Suppressor macrophage treated with lipopolysaccharide for 4 hours (primary cell): ENCODE data around the gene PGM2.
A peak's percentile ranks its signal among the peaks of the same experiment; 100 is the strongest.
"Not testable (repeated sequence)": the region's sequence is repeated elsewhere in the genome, so short reads cannot be mapped to it uniquely, and the experiment has no call there.

Experiments used
- DNase-seq: peaks from one replicate; pipeline ENCODE4 v3.0.0-alpha.2; 2020

Gene PGM2

DNA sequence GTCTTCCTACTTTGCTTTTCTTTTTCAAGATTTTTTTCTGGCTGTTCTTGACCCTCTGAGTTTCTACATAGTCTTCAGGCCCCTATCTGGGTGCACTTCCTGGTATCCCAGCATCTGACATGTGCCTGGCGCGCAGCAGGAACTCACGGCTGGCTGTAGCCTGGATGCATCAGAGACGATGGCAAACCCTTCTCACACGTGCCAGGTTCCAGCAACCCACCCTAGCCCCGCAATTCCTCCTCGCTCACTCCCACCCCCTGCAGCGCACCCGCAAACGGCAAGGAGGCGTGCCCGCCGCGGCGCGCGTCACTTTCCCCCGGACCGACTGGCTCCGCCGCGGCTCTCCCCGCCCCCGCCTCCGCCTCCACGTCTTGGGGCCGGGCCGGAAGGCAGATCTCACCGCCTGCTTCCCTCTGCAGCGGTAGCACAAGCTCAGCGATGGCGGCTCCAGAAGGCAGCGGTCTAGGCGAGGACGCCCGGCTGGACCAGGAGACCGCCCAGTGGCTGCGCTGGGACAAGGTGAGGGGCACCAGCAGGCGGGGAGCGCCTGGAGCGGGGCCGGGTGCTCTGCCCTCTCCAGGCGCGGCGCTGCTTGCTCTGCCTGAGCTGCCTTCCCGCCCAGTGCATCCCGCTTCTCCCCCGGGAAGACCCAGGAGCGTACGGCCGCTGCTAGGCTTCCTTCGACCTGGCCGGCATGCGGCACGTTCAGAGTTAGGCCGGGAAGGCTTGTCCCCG, at the start of gene PGM2:
Gene PGM2 (plus strand): TSS at position 392 of the 735 bp plus-strand sequence. CDS start 47 bp downstream, at position 439.
- peak; percentile 90 for DNase-seq

DNA sequence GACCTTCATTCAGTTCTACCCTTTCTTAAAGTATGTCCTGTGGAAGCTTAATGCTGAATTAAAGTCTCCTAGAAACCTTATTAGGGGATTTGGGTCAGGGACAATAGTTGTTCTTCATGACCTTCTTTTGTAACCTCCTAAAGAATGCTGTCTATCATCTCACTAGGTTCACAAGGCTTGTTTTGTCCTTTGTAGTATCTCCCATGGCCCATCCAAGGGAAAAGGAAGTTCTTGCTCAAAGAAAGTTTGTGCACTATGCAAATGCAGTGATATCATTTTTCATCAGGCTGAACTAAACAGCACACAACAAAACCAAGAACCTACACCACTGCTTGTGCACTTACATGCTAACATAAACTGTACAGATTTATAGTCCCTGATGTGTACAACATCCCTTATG, 46.6 kb upstream of the PGM2 start:
- no peak for DNase-seq

DNA sequence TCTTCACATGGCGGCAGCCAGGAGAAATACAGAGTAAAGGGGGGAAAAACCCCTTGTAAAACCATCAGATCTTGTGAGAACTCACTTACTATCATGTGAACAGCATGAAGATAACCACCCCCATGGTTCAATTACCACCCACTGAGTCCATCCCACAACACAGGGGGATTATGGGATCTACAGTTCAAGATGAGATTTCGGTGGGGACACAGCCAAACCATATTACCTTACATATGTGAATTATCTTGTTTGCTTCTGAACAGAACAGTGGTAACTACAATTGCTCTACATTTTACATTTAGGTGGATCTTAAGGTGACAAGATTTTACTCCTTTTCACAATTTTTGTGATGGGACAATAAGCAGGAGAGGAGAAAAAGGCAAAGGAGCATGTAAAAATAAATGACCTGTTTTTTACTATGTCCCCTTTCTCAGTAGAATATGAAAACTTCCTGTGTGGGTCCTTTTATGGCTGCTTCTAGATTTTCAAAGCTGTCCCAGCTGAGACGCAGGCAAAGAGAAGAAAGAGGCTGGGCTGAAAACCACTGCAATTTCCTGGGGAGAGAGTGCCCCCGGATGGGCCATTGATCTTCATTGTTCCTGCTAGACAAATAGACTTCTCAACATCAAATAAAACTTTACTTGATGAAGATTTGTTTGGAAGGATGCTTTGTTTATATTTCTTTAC, 45.9 kb upstream of the PGM2 start:
- no peak for DNase-seq

DNA sequence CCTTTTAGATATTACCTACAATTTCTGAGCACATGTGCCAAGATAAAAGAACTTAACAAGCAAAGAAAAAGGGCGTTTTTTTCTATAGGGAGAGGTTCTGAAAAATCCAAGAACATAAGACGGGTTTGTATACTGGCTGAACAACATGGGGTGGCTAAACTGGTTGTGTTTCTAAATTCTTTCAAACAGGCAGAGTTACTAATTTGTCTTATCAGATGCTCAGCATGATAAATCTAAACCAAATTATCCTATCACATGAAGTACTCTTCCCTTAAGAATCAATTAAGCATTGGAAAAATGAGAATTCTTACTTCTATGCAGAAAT, 45.4 kb upstream of the PGM2 start:
- no peak for DNase-seq

DNA sequence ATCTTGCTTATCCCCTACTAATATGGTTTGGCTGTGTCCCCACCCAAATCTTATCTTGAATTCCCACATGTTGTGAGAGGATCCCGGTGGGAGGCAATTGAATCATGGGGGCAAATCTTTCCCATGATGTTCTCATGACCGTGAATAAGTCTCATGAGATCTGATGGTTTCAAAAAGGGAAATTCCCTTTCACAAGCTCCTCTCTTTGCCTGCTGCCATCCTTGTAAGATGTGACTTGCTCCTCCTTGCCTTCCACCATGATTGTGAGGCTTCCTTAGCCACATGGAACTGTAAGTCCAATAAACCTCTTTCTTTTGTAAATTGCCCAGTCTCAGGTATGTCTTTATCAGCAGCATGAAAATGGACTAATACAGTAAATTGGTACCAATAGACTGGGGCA, 40.2 kb upstream of the PGM2 start:
- not testable (repeated sequence) for DNase-seq

DNA sequence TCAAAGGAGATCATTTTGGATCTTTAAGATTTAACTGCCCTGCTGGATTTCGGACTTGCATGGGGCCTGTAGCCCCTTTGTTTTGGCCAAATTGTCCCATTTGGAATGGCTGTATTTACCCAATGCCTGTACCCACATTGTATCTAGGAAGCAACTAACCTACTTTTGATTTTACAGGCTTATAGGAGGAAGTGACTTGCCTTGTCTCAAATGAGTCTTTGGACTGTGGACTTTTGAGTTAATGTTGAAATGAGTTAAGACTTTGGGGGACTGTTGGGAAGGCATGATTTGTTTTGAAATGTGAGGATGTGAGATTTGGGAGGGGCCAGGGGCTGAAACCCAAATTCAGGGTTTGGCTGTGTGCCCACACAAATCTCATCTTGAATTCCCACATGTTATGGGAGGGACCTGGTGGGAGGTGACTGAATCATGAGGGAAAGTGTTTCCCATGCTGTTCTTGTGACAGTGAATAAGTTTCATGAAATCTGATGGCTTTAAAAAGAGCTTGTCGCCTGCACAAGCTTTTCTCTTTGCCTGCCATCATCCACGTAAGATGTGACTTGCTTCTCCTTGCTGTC, 38.5 kb upstream of the PGM2 start:
- DNase-seq, result not testable (repeated sequence)

DNA sequence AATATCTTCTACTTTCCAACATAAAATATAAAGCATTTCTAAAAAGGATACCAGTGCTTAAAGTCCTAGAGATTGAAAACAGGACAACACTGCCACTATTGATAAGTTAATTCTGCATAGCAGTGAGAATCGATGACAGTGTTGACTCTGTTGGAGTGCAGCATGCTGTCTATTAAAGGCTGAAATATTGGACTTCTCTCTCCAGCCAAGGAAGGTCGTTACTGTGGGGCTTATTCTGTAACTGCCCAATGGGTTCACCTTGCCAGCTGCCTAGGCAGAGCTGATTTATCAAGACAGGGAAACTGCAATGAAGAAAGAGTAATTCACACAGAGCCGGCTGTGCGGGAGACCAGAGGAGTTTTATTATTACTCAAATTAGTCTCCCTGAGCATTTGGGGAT, 37.7 kb upstream of the PGM2 start:
- no peak for DNase-seq

DNA sequence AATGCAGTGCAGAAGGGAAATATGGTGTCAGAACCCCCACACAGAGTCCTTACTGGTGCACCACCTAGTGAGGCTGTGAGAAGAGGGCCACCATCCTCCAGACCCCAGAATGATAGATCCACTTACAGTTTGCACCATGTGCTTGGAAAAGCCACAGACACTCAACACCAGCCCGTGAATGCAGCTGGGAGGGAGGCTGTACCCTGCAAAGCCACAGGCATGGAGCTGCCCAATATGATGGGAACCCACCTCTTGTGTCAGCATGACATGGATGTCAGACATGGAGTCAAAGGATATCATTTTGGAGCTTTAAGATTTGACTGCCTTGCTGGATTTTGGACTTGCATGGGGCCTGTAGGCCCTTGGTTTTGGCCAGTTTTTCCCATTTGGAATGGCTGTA, 34.2 kb upstream of the PGM2 start:
- DNase-seq, result no peak

DNA sequence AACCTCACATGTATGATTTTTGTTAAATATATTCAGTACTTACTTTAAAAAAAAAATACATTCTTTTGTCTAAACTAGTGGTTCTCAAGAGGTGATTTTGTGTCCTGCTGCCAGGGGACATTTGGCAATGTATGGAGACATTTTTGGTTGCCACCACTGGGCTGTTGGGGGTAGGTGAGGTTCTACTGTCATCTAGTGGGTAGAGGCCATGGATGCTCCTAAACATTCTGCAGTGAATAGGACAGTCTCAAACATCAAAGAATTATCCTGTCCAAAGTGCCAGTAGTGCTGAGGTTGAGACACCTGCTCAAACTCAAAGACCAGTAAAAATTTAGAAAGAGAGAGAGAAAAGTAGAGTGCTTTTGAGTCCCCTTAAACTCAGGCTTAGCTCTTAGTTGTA, 32.9 kb upstream of the PGM2 start:
- peak; percentile 58 for DNase-seq

DNA sequence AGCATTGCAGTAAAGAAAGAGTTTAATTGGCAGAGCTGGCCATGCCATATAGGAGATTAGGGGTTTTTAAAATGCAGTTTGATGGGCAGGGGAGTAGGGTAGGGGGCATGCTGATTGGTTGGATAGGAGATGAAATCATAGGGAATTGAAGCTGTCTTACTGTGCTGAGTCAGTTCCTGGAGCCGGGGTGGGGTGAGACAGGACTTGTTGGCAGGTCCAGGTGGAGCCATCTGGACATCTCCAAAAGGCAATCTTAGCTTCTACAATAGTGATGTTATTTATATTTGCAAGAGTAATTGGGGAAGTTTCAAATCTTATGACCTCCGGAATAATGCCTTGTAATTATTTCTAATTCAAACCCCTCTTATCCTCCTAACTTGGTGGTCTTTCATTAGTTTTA, 32.4 kb upstream of the PGM2 start:
- no peak for DNase-seq

DNA sequence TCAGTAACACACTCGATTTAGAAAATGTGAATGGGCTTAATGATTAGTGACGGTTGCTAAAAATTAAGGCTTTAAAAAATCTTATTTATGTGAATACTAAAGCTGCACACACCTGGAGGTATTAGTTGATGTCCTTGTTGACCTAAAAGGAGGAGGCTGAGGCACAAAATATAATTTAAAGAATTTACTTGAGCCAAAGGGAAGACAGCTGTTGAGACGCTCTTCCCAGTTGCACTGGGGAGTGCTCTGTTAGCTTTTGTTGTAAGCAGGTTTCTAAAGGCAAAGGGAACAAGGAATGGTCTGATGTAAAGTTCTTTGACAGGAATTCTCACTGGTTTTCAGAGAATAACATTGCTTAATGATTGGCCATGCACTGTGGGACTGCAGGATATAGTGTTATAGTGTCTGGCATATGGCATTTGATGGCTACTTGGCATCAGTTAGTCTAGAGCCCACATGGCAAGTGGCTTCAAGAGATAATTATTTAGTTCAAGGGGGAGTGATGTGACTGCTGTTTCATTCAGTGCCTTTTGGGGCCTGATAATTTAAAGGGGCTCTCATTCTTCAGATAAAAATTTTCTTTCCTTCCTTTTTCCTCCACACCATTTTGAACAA, 30.8 kb upstream of the PGM2 start:
- DNase-seq, result no peak

DNA sequence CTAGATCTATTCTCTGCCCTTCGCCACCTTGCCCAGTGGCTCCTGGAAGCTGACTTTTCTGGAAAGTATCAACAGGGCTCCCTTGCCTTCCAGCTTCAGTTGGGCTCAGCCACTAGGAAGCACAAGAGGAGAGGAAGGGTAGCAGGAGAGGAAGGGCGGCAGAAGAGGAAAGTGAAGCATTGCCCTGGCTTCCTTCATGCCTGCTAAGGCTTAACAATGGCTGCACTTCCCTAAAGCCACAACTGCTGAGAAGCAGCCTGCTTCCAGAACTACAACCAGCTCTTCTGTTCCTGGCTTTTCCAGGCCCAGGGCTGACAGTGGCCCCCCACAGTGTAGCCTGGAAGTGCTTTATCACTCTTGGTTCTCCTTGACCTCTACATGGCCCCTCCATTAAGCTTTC, 29.1 kb upstream of the PGM2 start:
- no peak for DNase-seq

DNA sequence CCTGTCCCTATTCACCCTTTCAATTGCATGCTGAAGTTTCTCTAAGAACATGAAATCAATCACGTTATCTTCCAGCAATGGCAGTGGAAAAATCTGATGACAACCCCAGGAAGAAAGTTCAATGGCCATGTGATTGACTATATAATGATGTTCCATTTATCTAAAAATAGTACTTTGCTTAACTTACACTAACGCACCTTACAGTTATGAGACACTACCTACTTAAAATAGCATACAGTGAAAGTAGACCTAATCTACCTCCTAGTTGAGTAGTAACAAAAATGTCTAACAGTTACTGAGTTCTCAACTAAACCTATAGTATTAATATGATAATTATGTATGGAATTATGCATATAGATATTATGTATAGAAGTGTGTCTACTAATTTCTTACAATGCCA, 28.6 kb upstream of the PGM2 start:
- no peak for DNase-seq

DNA sequence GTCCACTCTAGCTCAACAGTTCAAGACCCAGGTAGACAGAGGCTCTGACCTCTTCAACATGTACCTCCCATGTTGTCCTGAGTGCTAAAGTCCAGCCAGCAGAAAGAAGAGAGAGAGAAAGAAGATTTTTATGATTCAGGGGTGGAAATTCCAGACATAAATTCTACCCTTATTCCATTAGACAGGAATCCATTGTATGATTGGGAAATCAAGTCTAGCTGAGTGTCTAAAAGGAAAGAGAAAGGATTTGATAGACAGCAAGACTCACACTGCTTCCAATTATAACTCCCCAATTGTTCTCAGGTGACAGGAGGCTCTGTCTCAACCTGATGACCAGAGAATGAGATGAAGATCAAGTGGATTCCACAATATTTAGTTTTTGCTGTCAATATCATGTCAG, 27.9 kb upstream of the PGM2 start:
- DNase-seq, result no peak

DNA sequence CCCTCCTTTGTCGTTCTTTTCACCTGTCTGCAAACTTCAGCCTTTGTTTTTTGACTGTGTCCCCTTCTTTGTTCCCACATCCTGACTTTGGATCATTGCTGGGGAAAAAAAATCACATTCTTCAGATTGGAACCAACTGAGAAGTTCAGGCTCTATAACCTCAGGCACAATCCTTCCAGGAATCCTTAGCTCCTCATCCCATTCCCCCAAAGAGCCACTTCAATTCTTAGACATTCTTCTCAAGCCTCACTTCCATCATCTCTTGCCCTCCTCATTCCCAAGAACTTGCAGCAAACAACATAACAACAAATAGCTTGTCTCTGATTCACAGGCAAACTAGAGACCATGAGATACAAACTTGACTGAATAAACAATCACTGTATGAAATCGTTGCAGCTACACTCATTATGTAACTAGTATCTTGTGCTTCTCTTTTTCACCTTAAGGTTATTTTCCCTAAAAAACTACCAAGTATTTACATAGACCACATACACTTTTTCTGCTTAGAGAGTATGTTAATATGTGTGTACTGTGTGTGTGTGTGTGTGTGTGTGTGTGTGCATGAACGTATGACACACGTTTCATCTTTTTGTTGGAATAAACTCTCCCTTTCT, 26.4 kb upstream of the PGM2 start:
- DNase-seq, result no peak

DNA sequence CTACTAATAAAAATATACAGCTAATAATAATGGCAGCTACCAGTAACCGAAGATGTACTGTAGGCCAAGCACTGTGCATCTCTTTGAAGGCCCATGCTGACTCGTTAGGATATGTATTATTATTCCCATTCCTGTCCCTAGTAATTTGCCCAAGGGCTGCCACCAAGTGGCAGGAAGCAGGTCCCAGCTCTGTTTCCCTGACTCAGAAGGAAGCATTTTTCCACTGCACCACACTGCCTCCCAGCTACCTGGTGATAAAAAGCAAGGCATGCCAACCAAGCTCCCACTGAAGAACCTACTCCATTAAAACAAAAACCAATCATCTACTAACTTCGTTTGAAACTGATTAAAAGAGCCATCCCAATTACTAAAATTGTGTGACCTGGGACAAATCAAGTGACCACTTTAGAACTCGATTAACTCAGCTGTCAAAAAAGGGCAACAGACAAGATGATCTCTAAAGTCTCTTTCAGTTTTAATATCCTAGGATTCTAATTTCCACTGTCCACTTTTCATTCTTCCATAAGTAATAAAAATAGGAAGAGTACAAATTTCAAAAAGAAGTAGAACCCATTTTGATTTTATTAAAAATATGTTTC, 24.3 kb upstream of the PGM2 start:
- DNase-seq, result peak; percentile 39

DNA sequence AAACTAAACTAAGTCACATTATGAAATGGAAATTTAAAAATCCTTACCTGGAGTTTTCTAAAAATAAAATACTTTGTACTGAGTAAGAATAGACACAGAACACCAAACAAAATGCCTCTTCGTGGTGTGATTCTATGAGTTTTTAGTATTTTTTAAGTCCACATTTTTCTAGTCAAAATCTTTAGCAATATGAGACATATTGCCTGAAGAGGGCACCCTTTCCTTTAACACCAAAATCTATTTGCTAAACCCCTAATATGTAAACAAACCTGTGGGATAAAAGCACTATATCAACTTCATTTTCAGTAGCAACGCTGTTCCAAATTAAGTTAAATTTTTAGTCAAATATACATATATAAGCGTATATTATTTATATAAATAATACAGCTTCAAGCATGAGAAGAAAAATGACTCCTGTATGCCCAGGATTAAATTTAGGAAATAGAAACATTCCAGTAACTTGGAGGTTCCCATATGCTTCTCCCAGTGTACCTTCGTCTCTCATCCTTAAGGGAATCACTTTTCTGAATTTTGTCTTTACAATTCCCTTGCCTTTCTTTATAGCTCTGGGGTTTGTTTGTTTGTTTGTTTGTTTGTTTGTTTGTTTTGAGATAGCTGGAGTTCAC, 23.0 kb upstream of the PGM2 start:
- DNase-seq, result peak; percentile 71

DNA sequence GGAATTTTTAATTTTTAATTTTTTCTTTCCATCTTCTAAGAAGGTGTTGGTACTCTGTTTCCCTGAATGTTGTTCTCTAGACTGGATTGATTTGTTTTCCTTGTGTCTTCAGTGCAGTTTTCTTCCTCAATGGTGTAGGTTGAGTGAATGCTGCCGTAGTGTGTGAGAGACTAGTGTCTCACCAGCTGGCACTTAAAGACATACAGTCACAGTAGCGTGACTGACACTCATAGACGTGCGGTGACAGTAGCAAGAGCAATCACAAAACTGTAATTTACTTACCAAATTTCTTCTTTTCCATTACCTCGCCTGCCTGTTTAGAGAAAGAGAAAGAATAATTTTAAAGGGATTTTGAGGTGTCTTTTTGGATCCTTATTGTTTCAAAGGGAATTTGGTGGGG, 21.4 kb upstream of the PGM2 start:
- no peak for DNase-seq

DNA sequence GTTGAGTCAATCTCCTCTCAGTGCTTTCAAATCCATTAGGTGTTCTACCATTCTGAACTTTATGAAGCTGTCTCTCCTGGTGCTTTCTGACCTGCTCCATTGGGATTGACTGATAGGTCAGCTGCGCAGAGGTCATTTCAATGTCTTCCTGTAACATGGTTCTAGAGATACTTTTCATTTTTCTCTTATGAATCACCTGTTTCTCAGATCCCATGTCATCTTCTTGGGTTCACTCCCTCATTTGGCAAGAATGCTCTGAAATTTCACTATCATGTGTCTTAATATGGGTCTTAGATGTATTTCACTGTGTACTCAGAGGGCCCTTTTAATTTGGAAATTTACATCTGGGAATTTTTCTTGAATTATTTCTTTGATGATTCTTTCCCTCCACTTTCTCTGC, 13.8 kb upstream of the PGM2 start:
- no peak for DNase-seq

DNA sequence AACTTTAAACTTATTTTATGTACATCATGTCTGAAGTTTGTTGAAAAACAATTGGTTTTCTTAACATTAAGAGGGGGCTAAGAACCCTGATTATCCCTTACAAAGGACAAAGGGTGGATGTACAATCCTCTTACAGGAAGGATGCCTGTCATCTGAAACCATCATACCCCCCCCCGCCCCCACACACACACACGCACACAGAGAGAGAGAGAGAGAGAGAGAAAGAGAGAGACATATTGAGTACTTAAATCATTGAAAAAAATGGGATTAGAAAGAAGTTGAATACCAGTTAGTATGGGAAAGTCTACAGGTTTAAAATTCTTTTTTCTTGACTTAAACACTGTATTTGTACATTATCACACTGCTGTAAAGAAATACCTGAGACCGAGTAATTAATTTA, 10.9 kb upstream of the PGM2 start:
- no peak for DNase-seq

DNA sequence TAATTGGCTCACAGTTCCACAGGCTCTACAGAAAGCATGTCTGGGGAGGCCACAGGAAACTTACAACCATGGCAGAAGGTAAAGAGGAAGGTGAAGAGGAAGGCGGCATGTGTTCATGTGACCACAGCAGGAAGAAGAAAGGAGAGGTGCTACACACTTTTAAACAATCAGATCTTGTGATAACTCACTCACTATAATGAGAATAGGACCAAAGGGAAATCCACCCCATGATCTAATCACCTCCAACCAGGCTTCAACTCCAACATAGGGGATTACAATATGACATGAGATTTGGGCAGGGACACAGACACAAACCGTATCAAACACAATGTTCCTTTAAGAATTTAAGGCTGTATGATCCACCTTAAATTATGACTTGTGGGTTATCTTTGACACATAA, 10.5 kb upstream of the PGM2 start:
- no peak for DNase-seq

DNA sequence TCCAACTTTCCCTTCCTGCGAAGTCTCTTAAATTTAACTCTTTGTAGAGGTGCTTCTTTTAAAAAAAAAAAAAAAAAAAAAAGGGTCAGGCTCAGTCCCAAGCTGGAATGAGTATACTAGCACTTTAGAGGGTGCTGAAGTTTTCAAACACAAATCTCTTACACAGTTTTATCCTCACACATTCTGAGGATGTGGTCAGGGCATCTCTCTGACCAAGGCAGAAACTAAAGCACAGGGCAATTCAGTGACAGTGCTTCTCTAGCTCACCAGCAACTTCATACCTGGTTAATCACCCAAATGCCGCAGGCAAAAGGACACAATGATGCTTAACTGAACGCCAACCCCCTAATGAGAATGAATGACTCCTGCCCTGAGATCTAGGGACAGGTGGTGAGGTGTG, 9.8 kb upstream of the PGM2 start:
- no peak for DNase-seq

DNA sequence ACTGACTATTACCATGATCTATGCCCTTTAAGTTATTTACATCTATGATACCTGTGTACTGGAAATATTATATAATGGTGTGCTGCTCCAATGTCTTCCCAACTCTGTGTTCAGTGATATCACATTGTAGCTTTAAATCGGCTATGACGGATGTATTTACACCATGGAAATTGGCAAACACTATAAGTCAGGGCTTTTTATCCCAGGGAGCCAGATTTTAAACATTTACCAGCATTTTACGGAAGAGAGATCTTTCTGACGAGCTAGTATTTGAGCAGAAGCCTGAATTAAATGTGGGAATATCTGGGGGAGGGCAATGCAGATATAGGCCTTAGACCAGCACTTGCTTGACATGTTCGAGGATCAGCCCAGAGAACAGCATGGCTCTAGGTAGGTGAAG, 7.7 kb upstream of the PGM2 start:
- DNase-seq, result no peak
